Endometrium (tissue), 2 donors: ENCODE data around the gene PRKAR1B.

Source experiments
- FAIRE-seq: peaks from 2 replicates; lab custom pipeline; 2012; peaks lifted over from hg19 to GRCh38; lab: Jason Lieb, UNC
- donor health status: control.
- donor health status: control.

Gene PRKAR1B

GRCh38 chr7:721619-722248 is 5.3 kb downstream of the PRKAR1B start:
- FAIRE-seq: no peak

GRCh38 chr7:716636-717035 is 10.4 kb downstream of the PRKAR1B start:
- FAIRE-seq: no peak

GRCh38 chr7:716222-716621 is 10.9 kb downstream of the PRKAR1B start:
- FAIRE-seq: no peak

GRCh38 chr7:714251-714671 is 12.8 kb downstream of the PRKAR1B start:
- no peak for FAIRE-seq

GRCh38 chr7:713488-714230 is 13.4 kb downstream of the PRKAR1B start:
- no peak for FAIRE-seq

GRCh38 chr7:713139-713457 is 14.0 kb downstream of the PRKAR1B start:
- FAIRE-seq: no peak

GRCh38 chr7:712381-713138 is 14.5 kb downstream of the PRKAR1B start:
- FAIRE-seq: no peak

- FAIRE-seq: no peak
Measured at GRCh38 chr7:711922-712380, 15.1 kb downstream of the PRKAR1B start.

- no peak for FAIRE-seq
Measured at GRCh38 chr7:711093-711921, 15.8 kb downstream of the PRKAR1B start.

- no peak for FAIRE-seq
Measured at GRCh38 chr7:710161-710560, 16.9 kb downstream of the PRKAR1B start.

GRCh38 chr7:707296-708000 is 19.6 kb downstream of the PRKAR1B start:
- no peak for FAIRE-seq

GRCh38 chr7:706721-707120 is 20.4 kb downstream of the PRKAR1B start:
- FAIRE-seq: no peak

GRCh38 chr7:703049-703448 is 24.0 kb downstream of the PRKAR1B start:
- no peak for FAIRE-seq

- no peak for FAIRE-seq
Measured at GRCh38 chr7:701086-701671, 25.9 kb downstream of the PRKAR1B start.

- no peak for FAIRE-seq
Measured at GRCh38 chr7:699476-700170, 27.5 kb downstream of the PRKAR1B start.

GRCh38 chr7:698515-699475 is 28.3 kb downstream of the PRKAR1B start:
- no peak for FAIRE-seq

- no peak for FAIRE-seq
Measured at GRCh38 chr7:696812-697551, 30.1 kb downstream of the PRKAR1B start.

- FAIRE-seq: no peak
Measured at GRCh38 chr7:696426-696811, 30.7 kb downstream of the PRKAR1B start.

- no peak for FAIRE-seq
Measured at GRCh38 chr7:693280-693679, 33.8 kb downstream of the PRKAR1B start.
